PC-3 (cell line): ENCODE results near the gene LOX. TPM values are rescaled to one million over a fixed set of nuclear protein-coding genes. Genes with fewer than 3 reads are reported as not detected.

Source experiments
- ATAC-seq: fragments of 200-7000 bp; cut with Tn5 transposase; 2 replicates; pipeline ENCODE4 v1.9.1; 2020; ENCODE audit warnings: mild to moderate bottlenecking, moderate library complexity
- BruUV-seq: library from RNA; stranded (reverse); fragments of 400-500 nt; replicated peaks from 2 replicates; lab custom pipeline; 2021; lab: Mats Ljungman, UMichigan
- CTCF ChIA-PET: fragments of 300-600 bp; sonication (Branson Sonifier 250); formaldehyde crosslinking; loops from one replicate; lab custom pipeline; 2022; ENCODE audit warnings: antibody characterized with exemption; lab: Charles Lee
- POLR2A ChIA-PET: fragments of 300-600 bp; sonication (Branson Sonifier 250); formaldehyde crosslinking; loops from one replicate; lab custom pipeline; 2022; ENCODE audit warnings: antibody characterized with exemption; ENCODE audit not compliant: unreplicated experiment; lab: Charles Lee
- DNase-seq: peaks from one replicate; pipeline ENCODE4 v3.0.0-alpha.2; 2015
- H2AFZ ChIP-seq: fragments of 300-600 bp; sonication (generic); 2 replicates; pipeline ENCODE4 v1.6.0; 2016; ENCODE audit warnings: antibody characterized with exemption, low read length
- H3F3A ChIP-seq: fragments of 300-600 bp; sonication (generic); one replicate; pipeline ENCODE4 v1.6.0; 2017; ENCODE audit warnings: antibody characterized with exemption, low read length, control low read depth, mild to moderate bottlenecking; ENCODE audit not compliant: unreplicated experiment
- H3K27ac ChIP-seq: fragments of 300-600 bp; sonication (generic); 2 replicates; pipeline ENCODE4 v1.5.1; 2016; ENCODE audit warnings: mild to moderate bottlenecking, low read length
- H3K27me3 ChIP-seq: fragments of 300-600 bp; sonication (generic); 2 replicates; pipeline ENCODE4 v1.6.1; 2016; ENCODE audit warnings: low read length, mixed read lengths
- H3K36me3 ChIP-seq: fragments of 300-600 bp; sonication (generic); 2 replicates; pipeline ENCODE4 v1.6.1; 2016; ENCODE audit warnings: low read depth, mixed run types, low read length, mixed read lengths
- H3K4me1 ChIP-seq: fragments of 300-600 bp; sonication (generic); 2 replicates; pipeline ENCODE4 v1.5.1; 2016; ENCODE audit warnings: low read length; ENCODE audit not compliant: insufficient read depth
- H3K4me2 ChIP-seq: fragments of 300-600 bp; sonication (generic); 2 replicates; pipeline ENCODE4 v1.6.0; 2016; ENCODE audit warnings: low read length
- H3K4me3 ChIP-seq: fragments of 300-600 bp; sonication (generic); 2 replicates; pipeline ENCODE4 v1.5.1; 2016; ENCODE audit warnings: mild to moderate bottlenecking, low read length, mixed read lengths
- H3K79me2 ChIP-seq: fragments of 300-600 bp; sonication (generic); 2 replicates; pipeline ENCODE4 v1.6.1; 2017; ENCODE audit warnings: low read length, mixed read lengths
- H3K9ac ChIP-seq: fragments of 300-600 bp; sonication (generic); 2 replicates; pipeline ENCODE4 v1.6.0; 2016; ENCODE audit warnings: mild to moderate bottlenecking, low read length
- H3K9me2 ChIP-seq: fragments of 300-600 bp; sonication (generic); replicated peaks from 2 replicates; pipeline ENCODE4 v1.6.1; 2016; ENCODE audit warnings: mixed run types, low read length, mixed read lengths
- H3K9me3 ChIP-seq: fragments of 300-600 bp; sonication (generic); 2 replicates; pipeline ENCODE4 v1.6.1; 2016; ENCODE audit warnings: low read length, mixed read lengths
- H4K20me1 ChIP-seq: fragments of 300-600 bp; sonication (generic); 2 replicates; pipeline ENCODE4 v1.6.1; 2016; ENCODE audit warnings: low read length, mixed read lengths
- CTCF ChIP-seq: fragments of 300-600 bp; sonication (generic); conservative IDR thresholded peaks from 2 replicates; pipeline ENCODE4 v1.5.1; 2017; ENCODE audit warnings: antibody characterized with exemption, low read depth, mild to moderate bottlenecking, low read length
- EZH2 ChIP-seq: fragments of 300-600 bp; sonication (generic); IDR thresholded peaks from one replicate; pipeline ENCODE4 v1.6.1; 2017; ENCODE audit warnings: antibody characterized with exemption, mild to moderate bottlenecking, low read length; ENCODE audit not compliant: unreplicated experiment
- EZH2phosphoT487 ChIP-seq: fragments of 300-600 bp; sonication (generic); IDR thresholded peaks from 2 replicates; pipeline ENCODE4 v1.6.1; 2018; ENCODE audit warnings: mild to moderate bottlenecking, antibody characterized with exemption, low read length, borderline replicate concordance
- intact Hi-C: fragments of 100-400 bp; cut with micrococcal nuclease; formaldehyde crosslinking; loops from 2 replicates; pipeline ENCODE4 v1.9.0; 2023
- total RNA-seq: library from RNA; depleted of rRNA; stranded (reverse); fragments of >200 nt; gene quantifications from 2 replicates; pipeline ENCODE4 v1.2.3, GENCODE V29; 2014

Gene LOX
- total RNA-seq, 1 experiment from 2014 or later = 0.18 TPM

GRCh38 chr5:122093415-122094180, 15.5 kb upstream of the LOX start:
- DNase-seq = no peak
- Histone ChIP-seq H3F3A (no peaks in the 10 kb centered on the region), H3K4me1 (peaks cover under 1% of the 10 kb centered on the region), H3K9me2 (no peaks in the 10 kb centered on the region), H3K9ac (no peak overlapping the region), H3K36me3 (no peaks in the 10 kb centered on the region), H3K27me3 (no peaks in the 10 kb centered on the region), H3K9me3 (no peaks in the 10 kb centered on the region), H3K27ac (no peak overlapping the region), H2AFZ (no peak overlapping the region), H3K79me2 (no peaks in the 10 kb centered on the region), H3K4me3 (no peak overlapping the region), H3K4me2 (no peak overlapping the region), H4K20me1 (no peaks in the 10 kb centered on the region)
- ChIA-PET CTCF (no interaction called here), POLR2A (no interaction called here)
- intact Hi-C loops = no loop called here
- TF ChIP-seq EZH2 = no peak
- TF ChIP-seq CTCF = no peak
- TF ChIP-seq EZH2phosphoT487 = no peak
- no TSS peak for BruUV-seq
- no peak for ATAC-seq

- no peak overlapping the region for H3K4me2 ChIP-seq
- no peaks in the 10 kb centered on the region for H3K27me3 ChIP-seq
- no peaks in the 10 kb centered on the region for H3K4me1 ChIP-seq
- H3K4me3 ChIP-seq = no peak overlapping the region
- no peaks in the 10 kb centered on the region for H3K9me3 ChIP-seq
- ATAC-seq (peak; percentile 67), DNase-seq (peak; percentile 61)
- H4K20me1 ChIP-seq = no peaks in the 10 kb centered on the region
- BruUV-seq = no TSS peak
- no peaks in the 10 kb centered on the region for H3K9me2 ChIP-seq
- intact Hi-C loops = loop anchor here (1.0 kb wide), 1 partner anchor 64 kb away; no protein-coding TSS in a partner anchor
- no peak overlapping the region for H2AFZ ChIP-seq
- no peak for TF ChIP-seq EZH2
- peak; percentile 68 for TF ChIP-seq CTCF
- H3F3A ChIP-seq = no peaks in the 10 kb centered on the region
- ChIA-PET CTCF (interaction anchor here (0.6 to 1.0 kb wide), 2 partner anchors 64 to 130 kb away, joined by 3 to 4 read pairs; partner anchors contain the start of gene SRFBP1), POLR2A (no interaction called here)
- H3K36me3 ChIP-seq = no peaks in the 10 kb centered on the region
- H3K79me2 ChIP-seq = no peaks in the 10 kb centered on the region
- no peak overlapping the region for H3K9ac ChIP-seq
- no peak overlapping the region for H3K27ac ChIP-seq
Observed at GRCh38 chr5:122091936-122092600, 14.0 kb upstream of the LOX start.
